HG02840 (cell line): ENCODE results near the gene USP3.

Experiments used
- ATAC-seq: cut with Tn5 transposase; IDR thresholded peaks from one replicate; pipeline ENCODE4 v1.9.1; 2021; ENCODE audit warnings: mild to moderate bottlenecking, moderate library complexity, moderate number of reproducible peaks; ENCODE audit not compliant: unreplicated experiment, low FRiP score

The USP3 gene

DNA sequence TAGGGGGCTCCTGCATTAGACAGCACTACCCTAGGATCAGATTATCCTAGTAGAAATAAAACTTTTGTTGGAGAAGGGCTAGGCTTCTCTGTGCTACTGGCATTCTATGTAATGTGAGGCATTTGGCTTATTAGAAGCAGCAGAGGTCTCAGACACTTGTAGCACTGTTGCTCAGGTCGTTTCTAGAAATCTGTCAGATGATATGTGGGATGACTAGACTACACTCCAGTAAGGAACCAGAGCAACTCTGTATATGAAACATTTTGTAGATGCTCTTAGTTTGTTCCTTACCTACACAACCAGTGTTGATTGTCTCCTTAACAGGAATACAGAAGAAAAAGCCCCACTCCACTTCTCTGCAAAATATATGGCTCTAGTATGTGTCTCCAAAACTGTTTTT lies 70.9 kb downstream of the USP3 start:
- ATAC-seq, result no peak

DNA sequence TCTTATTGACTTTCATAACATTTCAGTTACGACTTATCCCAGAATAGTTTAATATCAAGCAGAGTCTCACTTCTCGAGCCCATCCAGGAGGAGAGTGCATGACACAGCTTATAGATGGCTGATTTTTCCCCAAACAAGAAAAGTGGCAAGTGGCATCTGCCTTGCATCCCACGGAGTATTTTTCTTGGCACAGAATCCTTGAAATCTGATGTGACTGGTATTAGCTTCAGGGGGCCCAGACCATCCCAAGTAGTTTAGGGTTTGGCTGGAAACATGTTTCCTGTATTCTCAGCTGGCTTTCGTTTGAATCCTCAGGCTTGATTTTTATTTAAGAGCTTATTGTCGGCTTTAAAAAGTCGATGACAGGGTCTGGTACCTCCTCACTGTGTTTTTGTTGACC lies 72.0 kb downstream of the USP3 start:
- no peak for ATAC-seq

DNA sequence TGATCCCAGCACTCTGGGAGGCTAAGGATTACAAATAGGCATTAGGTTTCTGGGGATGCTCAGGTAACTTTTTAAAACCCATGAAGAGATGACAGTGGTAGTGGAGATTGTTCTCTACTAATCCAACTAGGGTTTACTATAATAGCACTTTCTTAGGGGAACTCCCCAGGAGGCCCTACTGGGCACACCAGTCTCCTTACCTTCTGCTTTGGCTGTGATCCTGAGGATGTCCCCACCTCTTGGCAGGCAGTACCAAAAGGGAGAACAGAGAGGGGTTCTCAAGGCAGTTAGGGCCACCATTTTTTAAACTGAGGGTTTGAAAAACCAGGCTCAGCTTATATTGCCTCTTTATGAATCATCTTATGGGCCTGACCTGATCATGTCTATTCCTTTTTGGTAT lies 77.8 kb downstream of the USP3 start:
- no peak for ATAC-seq

DNA sequence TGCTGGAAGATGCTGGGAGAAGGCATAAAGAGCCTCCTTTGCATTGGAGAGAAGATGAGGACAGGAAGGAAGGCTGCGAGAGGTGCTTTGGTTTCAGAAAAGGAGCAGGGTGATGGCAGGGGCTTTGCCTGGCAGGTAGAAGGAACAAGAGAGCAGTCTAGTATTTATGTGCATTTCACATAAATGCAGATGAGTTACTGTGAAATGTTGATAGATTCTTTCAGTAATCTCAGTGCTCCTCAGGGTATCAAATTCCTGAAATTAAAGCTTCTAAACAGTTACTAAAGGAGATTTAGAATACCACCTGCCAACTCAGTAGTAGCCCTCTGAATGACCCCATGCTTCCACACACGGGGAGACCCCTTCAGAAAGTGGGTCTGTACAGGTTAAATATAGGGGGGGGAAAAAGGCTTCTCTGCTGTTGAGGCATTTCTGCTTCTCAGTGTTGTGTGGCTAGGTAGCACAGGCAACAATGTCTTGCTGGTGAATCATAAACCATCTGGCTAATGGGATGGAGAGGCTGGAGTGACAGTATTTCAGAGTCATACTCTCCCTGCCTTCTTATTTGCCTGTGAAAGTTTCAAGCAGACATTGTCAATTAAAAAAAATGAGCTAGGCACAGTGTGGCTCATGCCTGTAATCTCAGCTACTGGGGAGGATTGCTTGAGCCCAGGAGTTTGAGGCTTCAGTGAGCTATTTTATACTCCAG lies 78.5 kb downstream of the USP3 start:
- no peak for ATAC-seq

DNA sequence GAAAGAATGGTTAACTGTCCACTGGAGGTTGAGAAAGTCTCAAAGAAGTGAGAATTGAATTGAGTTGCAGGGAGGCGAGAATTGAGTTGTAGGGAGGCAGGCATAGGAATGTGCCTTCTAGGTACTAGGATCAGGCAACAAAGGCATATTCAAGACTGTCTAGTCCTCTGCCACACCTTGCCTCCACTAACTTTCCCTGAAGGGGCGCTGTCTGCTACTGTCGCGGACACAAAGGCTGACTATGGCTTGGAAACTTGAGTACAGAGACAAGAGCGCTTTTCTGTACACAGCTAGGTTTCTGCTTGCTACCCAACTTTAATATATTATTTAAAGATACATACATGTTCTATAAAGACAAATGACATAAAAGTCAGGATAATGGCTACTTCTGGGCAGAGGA lies 82.4 kb downstream of the USP3 start:
- ATAC-seq, result no peak

DNA sequence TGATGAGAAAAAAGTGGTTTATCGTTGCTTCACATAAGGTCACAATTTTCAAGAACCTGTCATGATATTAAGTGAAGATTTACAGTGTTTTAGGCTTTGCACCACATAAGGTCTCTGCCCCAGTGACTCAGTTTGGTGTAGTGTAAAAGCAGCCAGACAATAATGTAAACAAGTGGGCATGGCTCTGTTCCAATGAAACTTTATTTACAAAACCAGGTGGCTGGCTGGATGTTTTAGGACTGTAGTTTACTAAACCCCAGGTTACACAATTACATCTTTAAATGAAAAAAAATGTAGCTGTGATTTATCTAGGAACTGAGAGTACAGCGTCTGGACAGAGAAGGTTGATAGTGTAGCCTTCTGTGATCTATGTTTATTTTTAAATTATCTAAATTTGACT lies 83.1 kb downstream of the USP3 start:
- no peak for ATAC-seq

DNA sequence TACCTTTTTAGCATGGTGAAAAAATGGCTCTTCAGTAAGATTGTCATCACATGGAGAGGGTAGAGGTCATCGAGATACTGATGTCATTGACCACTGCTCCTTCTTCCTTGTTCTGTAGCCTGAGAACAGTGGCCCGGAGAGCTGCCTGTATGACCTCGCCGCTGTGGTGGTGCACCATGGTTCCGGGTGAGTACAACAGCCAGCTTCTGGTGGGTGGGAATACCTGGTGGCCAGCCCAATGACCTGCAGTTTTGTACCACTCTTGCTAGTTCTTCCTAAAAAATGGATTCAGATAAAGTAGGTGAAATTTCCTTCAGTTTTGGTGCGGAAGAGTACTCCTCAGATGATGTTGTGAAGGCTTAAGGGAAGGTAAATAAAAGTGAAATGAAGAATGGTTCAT lies 84.4 kb downstream of the USP3 start:
- ATAC-seq, result no peak

DNA sequence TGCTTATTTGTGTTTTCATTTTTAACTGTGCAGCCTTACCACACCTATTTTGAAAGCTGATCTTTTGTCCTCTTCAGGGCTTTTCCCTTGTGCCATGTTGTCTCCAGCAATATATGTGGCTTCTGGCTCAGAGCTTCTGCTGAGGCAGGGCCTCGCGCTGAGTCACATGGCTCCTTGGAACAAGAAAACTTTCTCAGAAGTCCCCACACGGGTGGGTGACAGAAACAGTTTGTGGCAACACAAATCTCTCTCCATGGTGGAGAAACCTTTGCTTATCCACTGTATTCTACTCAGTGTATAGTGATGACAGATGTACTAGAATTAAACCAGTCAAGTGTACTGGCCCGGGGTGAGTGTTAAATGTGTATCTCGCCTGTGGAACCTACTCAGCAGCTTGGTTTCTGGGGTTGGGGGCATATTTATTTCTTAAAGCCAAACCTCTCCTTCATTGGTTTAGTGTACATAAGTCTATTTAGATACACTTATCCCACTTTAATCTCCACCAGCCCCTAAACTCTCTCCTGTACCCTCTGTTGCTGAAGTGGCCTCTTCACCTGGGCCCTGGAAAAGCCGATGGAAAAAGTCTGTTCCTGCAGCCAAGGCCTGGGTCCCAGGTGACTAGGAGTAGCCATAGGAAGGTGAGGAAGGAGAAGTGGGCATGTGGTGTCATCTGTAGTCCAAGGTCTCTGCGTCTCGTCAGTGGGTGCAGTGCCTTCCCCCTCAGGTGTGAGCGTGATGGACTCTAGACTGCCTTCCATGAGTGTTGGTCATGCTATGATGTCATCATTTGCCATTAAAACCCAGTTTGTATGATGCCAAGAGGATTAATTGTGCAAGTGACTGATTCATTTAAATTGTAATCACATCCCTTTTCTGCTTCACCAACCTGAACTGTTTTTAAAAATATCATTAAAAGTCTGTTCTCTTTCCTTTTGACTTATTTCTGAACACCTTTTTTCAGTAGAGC lies 89.6 kb downstream of the USP3 start:
- ATAC-seq, result no peak

DNA sequence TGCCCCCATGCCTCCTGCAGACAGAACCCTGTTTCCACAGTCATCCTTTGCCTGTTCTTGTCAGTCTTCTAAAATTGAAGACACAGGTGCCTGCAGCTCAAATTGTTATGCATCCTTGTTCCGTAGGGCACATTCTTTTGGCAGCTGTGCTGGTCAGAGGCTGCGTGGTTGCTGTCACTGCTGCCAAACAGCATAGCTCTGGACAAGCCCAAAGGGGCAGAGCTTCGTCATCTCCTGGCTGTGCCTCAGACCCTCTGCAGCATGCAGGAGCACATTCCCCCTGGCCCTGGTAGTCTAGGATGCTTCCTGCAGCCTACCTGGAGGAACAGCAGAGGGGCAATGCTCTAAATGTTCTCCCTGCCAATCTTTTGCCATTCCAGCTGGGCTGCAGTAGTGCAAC lies 90.7 kb downstream of the USP3 start:
- ATAC-seq, result no peak

DNA sequence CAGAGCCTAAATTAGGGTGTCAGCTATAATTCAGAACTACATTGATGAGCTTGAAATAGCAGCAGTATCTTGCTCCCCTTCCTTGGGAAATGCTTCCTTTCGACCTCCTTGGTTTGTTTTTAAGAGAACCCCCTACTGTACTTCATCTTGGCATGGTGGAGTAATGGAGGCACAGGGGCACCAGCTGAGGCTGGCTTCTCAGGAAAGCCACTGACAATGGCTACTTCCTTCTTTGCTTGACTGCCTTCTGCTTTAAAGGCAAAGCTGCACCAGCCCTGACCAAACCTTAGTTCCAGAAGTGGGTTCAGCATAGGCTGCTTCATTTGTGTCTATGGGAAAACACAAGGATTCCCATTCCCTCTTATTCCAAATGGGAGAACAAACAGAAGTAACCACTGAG lies 91.3 kb downstream of the USP3 start:
- ATAC-seq, result no peak

DNA sequence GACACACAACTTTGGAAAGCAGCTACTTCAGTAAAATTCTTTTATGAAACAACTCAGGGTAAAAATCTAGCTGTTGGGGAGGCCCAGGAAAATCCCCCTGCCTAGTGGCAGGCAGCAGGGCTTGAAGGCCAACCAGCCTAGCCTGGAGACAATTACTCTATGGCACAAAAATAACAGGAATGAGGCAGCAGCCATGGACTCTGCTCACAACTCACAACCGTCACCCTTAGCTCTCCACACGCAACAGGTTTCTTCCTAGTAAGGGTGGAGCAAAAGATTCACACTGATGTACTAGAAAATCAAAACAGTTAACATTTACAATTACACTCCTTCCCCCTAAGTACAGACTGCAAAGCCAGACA lies 92.3 kb downstream of the USP3 start:
- ATAC-seq, result no peak

DNA sequence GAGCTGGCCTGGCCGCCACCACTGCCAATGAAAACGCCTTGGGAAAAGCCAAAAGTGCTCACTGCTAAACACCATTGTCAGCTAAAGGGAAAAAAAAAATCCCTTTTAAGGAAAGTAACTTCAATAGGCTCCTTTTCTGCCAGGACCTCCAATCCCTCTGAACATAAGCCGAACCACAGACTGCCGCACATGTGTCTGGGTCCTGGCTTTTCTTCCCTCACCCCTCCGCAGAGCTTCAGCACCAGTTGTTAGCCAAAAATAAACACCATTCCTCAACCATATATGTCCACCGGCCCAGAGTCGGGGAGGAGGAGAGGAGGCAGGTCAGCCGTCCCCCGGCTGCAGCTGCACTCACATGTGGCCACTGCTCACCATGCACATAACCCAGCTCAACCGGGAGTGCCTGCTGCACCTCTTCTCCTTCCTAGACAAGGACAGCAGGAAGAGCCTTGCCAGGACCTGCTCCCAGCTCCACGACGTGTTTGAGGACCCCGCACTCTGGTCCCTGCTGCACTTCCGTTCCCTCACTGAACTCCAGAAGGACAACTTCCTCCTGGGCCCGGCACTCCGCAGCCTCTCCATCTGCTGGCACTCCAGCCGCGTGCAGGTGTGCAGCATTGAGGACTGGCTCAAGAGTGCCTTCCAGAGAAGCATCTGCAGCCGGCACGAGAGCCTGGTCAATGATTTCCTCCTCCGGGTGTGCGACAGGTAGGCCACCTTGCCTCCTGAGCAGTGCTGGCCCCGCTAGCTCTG lies 92.8 kb downstream of the USP3 start, which contains the start of gene FBXL22:
Gene FBXL22 (plus strand): TSS at position 350 of the 753 bp plus-strand sequence. CDS start 6 bp downstream, at position 356.
- ATAC-seq, result no peak

DNA sequence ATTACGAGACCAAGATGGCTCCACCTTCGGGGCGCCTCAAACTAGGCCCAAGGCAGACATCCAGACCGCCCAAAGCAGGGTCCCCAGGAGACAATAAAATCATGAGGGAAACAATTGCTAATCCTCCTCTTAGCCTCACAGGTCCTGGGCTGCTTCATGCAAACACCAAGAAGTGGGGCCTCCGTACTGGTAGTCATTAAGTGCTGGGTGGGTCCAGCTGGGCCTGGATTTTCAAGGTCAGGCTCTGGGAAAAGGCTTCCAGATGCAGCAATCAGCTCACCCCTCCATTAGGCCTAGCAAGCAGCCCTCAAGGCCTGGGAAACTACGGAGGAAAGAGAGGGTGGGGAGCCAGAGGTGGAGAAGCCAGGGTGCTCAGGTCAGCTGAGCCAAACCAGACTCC lies 93.4 kb downstream of the USP3 start:
- no peak for ATAC-seq

DNA sequence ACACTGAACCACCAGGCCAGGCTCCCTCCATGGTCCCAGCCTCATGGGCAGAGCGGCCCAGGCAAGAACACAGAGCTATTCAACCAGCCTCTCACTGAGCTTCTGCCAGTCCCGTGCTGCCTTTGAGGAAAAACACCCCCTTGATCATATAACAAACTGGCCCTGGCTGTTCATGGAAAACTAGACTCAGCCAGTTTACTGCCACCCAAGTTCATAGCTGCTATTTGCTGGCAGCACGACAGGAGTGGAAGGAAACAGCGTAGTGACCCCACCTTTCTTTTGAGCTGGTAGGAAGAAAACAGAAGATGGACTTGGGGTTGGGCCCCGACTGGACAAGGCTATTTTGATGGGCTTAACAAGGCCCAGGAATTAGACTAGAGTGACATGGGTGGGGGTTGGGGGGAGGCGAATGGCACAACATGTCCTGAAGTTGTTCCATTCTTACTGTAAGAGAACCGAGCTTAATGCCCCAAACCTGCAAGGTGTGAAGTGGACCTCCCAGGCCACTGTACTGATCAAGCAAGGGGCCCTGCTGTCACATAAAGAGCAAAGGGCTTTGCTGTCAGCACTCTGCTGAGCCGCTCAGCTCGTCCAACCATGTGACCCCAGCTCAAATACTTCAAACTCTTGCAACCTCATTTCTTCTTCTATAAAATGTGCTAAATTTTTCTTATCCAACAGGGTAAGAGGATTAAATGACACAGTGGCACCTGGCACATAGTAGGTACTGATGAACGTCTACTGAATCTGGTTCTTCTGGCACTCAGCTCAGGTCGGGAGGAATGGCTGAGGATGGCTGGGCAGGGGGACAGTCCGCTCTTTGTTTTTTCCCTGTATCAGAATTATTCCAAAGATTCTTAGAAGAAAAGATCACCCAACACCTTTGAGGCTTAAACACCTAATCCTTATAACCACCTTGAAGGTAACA lies 94.3 kb downstream of the USP3 start:
- no peak for ATAC-seq

DNA sequence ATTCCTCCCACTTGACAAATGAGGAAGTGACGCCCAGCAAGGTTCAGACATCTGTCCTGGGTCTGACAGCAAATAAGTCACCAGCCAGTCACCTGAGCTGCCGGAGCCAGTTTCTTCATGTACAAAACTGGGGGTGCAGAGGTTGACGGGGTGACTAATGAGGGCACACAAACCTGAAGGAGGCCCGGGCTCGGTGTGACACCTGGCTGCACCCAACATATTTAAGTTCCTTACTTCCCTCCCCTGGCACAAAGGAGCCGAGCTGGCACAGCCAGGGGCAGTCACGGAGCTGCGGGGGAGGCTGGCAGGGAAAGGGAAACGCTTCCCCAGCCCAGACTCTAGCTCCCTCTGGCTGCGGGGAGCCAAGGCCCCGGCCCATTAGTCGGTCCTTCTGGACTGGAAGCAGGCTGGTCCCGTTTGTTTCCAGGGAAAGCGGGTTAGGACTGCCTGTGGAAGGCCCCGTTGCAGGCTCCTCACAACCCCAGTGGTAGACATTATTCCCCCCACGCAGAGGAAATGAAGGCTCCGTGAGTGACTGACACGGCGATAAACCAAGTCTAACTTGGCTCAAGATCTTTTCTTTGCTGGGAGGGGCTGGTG lies 95.1 kb downstream of the USP3 start:
- ATAC-seq, result no peak

DNA sequence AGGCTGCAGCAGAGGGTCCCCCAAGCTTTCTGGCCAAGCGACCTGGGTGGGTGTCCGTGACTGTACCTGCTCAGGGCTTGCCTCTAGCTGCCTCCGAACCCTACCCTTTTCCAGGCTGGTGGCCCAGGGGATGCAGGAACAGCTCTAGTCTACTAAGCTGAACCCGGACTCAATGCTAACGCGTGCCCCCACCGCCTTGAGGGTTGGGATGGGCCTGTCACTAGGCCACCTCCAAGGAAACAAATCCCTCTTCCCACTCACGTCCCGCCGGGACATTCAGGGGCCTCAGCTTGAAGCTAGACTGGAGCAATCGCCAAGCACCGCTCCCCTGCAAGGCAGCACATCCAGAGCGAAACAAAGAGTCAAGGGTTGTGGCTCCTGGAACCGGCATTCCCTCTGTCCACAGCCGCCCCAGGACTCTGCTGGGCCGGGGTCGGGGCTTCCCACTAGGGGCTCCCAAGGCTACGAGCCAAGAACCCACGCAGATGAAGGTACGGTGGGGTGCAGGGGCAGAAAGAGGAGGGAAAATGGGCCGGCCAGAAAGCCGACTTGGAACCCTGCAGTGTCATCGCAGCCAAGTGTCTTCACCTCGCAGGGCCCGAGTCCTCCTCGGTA lies 95.7 kb downstream of the USP3 start:
- ATAC-seq, result peak; percentile 7

DNA sequence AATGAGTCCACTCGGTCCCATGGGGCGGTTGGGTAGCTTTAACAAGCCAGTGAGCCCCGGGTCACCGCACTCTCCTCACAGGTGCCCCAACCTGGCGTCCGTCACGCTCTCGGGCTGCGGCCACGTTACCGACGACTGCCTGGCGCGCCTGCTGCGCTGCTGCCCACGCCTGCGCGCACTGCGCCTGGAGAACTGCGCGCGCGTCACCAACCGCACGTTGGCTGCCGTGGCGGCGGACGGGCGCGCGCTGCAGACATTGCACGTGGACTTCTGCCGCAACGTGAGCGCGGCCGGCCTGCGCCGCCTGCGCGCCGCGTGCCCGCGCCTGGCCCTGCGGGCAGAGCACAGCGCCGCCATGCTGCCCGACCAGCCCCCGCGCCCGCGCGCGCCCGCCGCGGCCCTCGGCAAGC lies 96.2 kb downstream of the USP3 start:
- ATAC-seq, result peak; percentile 72

DNA sequence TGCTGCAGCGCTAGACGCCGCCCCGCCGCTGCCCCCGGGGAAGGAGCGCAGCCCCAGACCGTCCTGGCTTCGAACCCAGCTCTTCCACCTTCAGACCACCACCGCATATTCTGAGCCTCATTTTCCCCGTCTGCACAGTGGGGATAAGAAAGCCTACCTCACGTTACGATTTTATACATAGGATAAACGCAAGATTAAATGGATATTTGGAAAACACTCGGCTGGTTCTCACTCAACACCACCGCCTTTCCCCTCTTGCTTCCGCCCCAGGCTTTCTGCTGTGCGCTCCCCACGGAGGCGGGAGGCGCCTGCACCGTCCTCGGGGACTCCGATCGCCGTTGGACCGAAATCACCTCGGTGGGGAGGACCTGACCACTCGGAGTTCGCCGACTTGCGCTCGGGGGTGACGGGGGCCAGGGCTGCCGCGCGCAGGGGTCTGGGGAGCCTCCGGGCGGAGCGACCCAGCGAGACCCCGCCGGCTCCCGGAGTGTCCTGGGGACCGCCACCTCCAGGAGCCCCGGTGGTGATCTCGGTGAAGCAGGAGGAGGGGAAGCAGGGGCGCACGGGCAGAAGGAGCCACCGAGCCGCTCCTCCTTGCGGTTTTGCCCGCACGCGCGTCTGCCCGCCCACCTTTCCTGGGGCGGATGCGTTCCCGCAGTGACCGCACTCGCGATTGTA lies 96.8 kb downstream of the USP3 start:
- peak; percentile 11 for ATAC-seq
